MM.1S (cell line): ENCODE measurements around the gene TBC1D7.
A peak's percentile ranks its signal among the peaks of the same experiment; 100 is the strongest.

Source experiments
- DNase-seq: peaks from one replicate; pipeline ENCODE4 v3.0.0-alpha.2; 2015
- H2AFZ ChIP-seq: fragments of 300-600 bp; sonication (generic); 2 replicates; pipeline ENCODE4 v1.6.0; 2016; ENCODE audit warnings: antibody characterized with exemption, low read length
- H3F3A ChIP-seq: fragments of 300-600 bp; sonication (generic); 2 replicates; pipeline ENCODE4 v1.6.1; 2016; ENCODE audit warnings: mild to moderate bottlenecking, antibody characterized with exemption, low read length, moderate library complexity, mixed read lengths; ENCODE audit not compliant: insufficient read depth
- H3K27ac ChIP-seq: fragments of 300-600 bp; sonication (generic); 2 replicates; pipeline ENCODE4 v1.5.1; 2016; ENCODE audit warnings: mild to moderate bottlenecking, low read length
- H3K27me3 ChIP-seq: fragments of 300-600 bp; sonication (generic); replicated peaks from 2 replicates; pipeline ENCODE4 v1.6.0; 2016; ENCODE audit warnings: low read length; ENCODE audit not compliant: insufficient read depth
- H3K36me3 ChIP-seq: fragments of 300-600 bp; sonication (generic); replicated peaks from 2 replicates; pipeline ENCODE4 v1.6.1; 2016; ENCODE audit warnings: mild to moderate bottlenecking, low read length, mixed read lengths; ENCODE audit not compliant: insufficient read depth
- H3K4me1 ChIP-seq: fragments of 300-600 bp; sonication (generic); 2 replicates; pipeline ENCODE4 v1.6.1; 2016; ENCODE audit warnings: low read length, mixed read lengths
- H3K4me2 ChIP-seq: fragments of 300-600 bp; sonication (generic); 2 replicates; pipeline ENCODE4 v1.6.0; 2016; ENCODE audit warnings: low read depth, low read length
- H3K4me3 ChIP-seq: fragments of 300-600 bp; sonication (generic); 2 replicates; pipeline ENCODE4 v1.5.1; 2016; ENCODE audit warnings: low read length, mixed read lengths
- H3K79me2 ChIP-seq: fragments of 300-600 bp; sonication (generic); 2 replicates; pipeline ENCODE4 v1.6.1; 2016; ENCODE audit warnings: mixed run types, low read length, mixed read lengths
- H3K9ac ChIP-seq: fragments of 300-600 bp; sonication (generic); 2 replicates; pipeline ENCODE4 v1.6.1; 2016; ENCODE audit warnings: low read length, mixed read lengths
- H3K9me2 ChIP-seq: fragments of 300-600 bp; sonication (generic); replicated peaks from 2 replicates; pipeline ENCODE4 v1.6.1; 2016; ENCODE audit warnings: mild to moderate bottlenecking, low read length, mixed read lengths; ENCODE audit not compliant: insufficient read depth
- H3K9me3 ChIP-seq: fragments of 300-600 bp; sonication (generic); replicated peaks from 2 replicates; pipeline ENCODE4 v1.6.1; 2016; ENCODE audit warnings: mild to moderate bottlenecking, low read length, mixed read lengths; ENCODE audit not compliant: insufficient read depth
- H4K20me1 ChIP-seq: fragments of 300-600 bp; sonication (generic); 2 replicates; pipeline ENCODE4 v1.6.1; 2016; ENCODE audit warnings: mild to moderate bottlenecking, low read length, moderate library complexity, mixed read lengths; ENCODE audit not compliant: insufficient read depth
- CTCF ChIP-seq: fragments of 300-600 bp; sonication (generic); IDR thresholded peaks from 2 replicates; pipeline ENCODE4 v1.5.1; 2016; ENCODE audit warnings: antibody characterized with exemption, low read length, mixed read lengths
- EZH2 ChIP-seq: fragments of 300-600 bp; sonication (generic); optimal IDR thresholded peaks from 2 replicates; pipeline ENCODE3; 2017; ENCODE audit warnings: low read depth, mild to moderate bottlenecking, antibody characterized with exemption, low read length, mixed read lengths
- EZH2phosphoT487 ChIP-seq: fragments of 300-600 bp; sonication (generic); IDR thresholded peaks from 2 replicates; pipeline ENCODE4 v1.6.1; 2018; ENCODE audit warnings: antibody characterized with exemption, low read length

Gene TBC1D7

GRCh38 chr6:13307508-13307995 lies 20.8 kb downstream of the TBC1D7 start:
- H3K9me2 ChIP-seq: no peaks in the 10 kb centered on the region
- H3K4me3 ChIP-seq: no peak overlapping the region
- no peak overlapping the region for H2AFZ ChIP-seq
- H3F3A ChIP-seq: peaks cover 16% of the 10 kb centered on the region
- no peaks in the 10 kb centered on the region for H4K20me1 ChIP-seq
- no peak for TF ChIP-seq EZH2phosphoT487
- no peak for TF ChIP-seq EZH2
- no peak for TF ChIP-seq CTCF
- H3K9ac ChIP-seq: no peak overlapping the region
- no peaks in the 10 kb centered on the region; the same call in 1 of the 2 replicates for H3K36me3 ChIP-seq
- no peak for DNase-seq
- peaks cover 29% of the 10 kb centered on the region for H3K4me1 ChIP-seq
- no peak overlapping the region for H3K4me2 ChIP-seq
- H3K27ac ChIP-seq: no peak overlapping the region
- H3K9me3 ChIP-seq: no peaks in the 10 kb centered on the region
- no peaks in the 10 kb centered on the region for H3K27me3 ChIP-seq
- peaks cover 7% of the 10 kb centered on the region; the same call in 1 of the 2 replicates for H3K79me2 ChIP-seq

GRCh38 chr6:13305791-13306190 lies 22.5 kb downstream of the TBC1D7 start:
- Histone ChIP-seq H3F3A (peaks cover 16% of the 10 kb centered on the region), H3K4me3 (no peak overlapping the region), H3K36me3 (no peaks in the 10 kb centered on the region; the same call in 1 of the 2 replicates), H3K4me1 (peaks cover 30% of the 10 kb centered on the region), H3K9me3 (no peaks in the 10 kb centered on the region), H4K20me1 (no peaks in the 10 kb centered on the region), H3K9me2 (no peaks in the 10 kb centered on the region), H3K4me2 (no peak overlapping the region), H3K9ac (no peak overlapping the region), H3K79me2 (peaks cover 10% of the 10 kb centered on the region; the same call in 1 of the 2 replicates), H3K27me3 (no peaks in the 10 kb centered on the region), H2AFZ (no peak overlapping the region), H3K27ac (no peak overlapping the region)
- no peak for TF ChIP-seq CTCF
- no peak for TF ChIP-seq EZH2phosphoT487
- no peak for TF ChIP-seq EZH2
- no peak for DNase-seq

- H3K9ac ChIP-seq: no peak overlapping the region
- H3K4me1 ChIP-seq: peaks cover 30% of the 10 kb centered on the region
- peak overlapping the region; percentile 87; the same call in 1 of the 2 replicates for H3K4me2 ChIP-seq
- no peaks in the 10 kb centered on the region; the same call in 1 of the 2 replicates for H3K36me3 ChIP-seq
- TF ChIP-seq CTCF (no peak), EZH2phosphoT487 (no peak), EZH2 (no peak)
- H4K20me1 ChIP-seq: no peaks in the 10 kb centered on the region
- no peak for DNase-seq
- H3K27ac ChIP-seq: no peak overlapping the region; the same call in 1 of the 2 replicates
- no peaks in the 10 kb centered on the region for H3K9me2 ChIP-seq
- no peak overlapping the region for H2AFZ ChIP-seq
- no peaks in the 10 kb centered on the region for H3K27me3 ChIP-seq
- peaks cover 10% of the 10 kb centered on the region; the same call in 1 of the 2 replicates for H3K79me2 ChIP-seq
- H3F3A ChIP-seq: peaks cover 16% of the 10 kb centered on the region
- no peaks in the 10 kb centered on the region for H3K9me3 ChIP-seq
- no peak overlapping the region for H3K4me3 ChIP-seq
Measured at GRCh38 chr6:13305288-13305687, 23.0 kb downstream of the TBC1D7 start.
